ENCODE data around the gene MOB1A.
"Not testable (repeated sequence)": the region's sequence is repeated elsewhere in the genome, so short reads cannot be mapped to it uniquely, and the experiment has no call there.

MOB1A gene

GRCh38 chr2:74147727-74148456, 30.8 kb downstream of the MOB1A start, which contains the start of gene BOLA3:
BOLA3 (minus strand) TSS chr2:74147912; CDS start chr2:74147874, 38 bp downstream.
- DNase-seq, result peak; percentile 83

GRCh38 chr2:74146929-74147726, 31.6 kb downstream of the MOB1A start:
- no peak for DNase-seq

- DNase-seq, result peak; percentile 9
Measured at GRCh38 chr2:74142340-74142739, 36.3 kb downstream of the MOB1A start.

DNA sequence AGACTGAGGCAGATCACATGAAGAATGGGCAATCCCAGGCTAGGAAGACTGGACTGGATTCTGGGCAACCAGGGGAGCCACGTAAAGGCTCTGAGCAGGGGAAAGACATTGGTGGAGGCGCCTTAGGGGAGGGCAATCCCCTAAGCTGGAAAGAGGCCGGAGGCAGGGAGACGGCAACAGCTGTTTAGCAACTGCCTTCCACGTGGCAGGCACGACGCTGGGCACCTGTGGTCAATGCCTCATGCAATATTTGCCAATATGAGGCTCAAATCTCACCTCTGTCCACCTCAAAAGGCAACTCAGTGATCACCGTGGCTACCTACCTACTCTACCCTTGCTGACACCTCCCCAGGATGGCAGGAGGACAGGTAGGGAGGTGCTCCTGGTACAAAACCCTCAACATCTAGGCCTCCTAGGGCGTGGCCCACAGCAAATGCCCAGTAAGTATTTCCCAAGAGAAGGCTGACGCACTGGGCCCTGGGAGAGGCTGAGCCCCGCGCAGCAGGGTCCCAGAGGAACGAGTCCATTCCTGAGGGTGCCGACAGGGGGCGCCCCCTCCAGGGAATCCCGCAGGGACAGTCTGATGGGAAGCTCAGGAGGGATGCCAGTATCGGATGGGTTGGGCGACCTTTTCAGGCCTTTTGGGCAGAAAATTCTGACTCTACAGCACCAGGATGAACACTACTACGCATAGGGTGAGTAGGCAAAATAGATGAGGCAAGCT, 39.9 kb downstream of the MOB1A start:
- DNase-seq, result no peak

- DNase-seq, result no peak
Measured at GRCh38 chr2:74137651-74138599, 40.8 kb downstream of the MOB1A start.

DNA sequence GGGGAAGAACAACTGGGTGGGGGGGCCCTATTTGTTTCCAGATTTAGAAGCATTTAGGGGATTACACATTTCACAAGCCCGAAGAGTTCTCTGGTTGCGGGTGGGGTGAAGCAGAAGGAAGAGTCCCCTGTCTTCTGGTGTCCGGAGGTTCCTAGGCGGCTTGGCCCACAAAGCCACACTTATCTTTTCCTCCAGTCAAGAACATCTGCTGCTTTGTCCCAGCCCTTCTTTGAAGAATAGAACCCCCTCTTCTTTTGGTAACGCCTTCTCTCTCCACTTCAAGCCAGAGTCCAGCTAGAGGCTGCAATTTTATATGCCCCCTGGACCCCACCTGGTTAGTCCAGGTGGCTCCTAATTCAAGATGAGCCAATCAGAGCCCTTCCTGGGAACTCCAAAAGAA, 46.8 kb downstream of the MOB1A start:
- DNase-seq, result no peak

DNA sequence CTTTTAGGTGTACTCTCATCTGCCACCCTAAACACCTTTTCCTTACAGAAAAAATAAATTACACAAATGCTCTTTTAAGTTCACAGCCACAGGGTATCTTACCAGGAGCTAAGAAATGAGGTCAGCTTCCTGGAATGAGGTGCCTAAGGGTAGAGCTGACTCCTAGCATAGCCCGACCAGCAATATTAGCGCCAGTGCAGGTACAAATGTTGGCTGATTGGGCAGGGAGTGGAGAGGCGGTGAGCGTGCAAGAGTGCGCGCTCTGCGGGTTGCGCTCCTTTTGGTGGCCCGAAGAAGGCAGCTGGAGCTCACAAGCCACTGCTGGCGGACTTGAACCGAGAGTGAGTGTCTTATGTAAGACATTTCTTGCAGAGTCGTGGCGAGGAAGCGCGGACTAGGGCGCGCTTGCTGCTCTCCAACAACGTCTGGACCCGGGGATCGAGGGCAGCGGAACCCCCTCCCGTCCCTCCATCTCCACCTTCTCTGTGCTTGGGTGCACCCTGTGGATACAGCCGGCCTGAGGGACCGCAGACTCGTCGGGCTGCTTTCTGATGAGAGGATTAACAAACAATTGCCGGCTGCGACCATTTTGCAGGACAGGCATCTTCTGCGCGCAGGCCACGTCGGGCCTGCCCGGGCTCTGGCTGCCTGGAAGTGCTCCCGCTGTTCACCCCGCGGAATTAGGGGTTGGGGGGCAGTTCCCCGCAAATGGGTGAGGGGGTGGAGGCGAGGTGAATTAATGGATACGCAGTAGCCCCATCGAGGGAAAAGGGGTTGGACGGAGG, 48.3 kb downstream of the MOB1A start:
- DNase-seq, result no peak

DNA sequence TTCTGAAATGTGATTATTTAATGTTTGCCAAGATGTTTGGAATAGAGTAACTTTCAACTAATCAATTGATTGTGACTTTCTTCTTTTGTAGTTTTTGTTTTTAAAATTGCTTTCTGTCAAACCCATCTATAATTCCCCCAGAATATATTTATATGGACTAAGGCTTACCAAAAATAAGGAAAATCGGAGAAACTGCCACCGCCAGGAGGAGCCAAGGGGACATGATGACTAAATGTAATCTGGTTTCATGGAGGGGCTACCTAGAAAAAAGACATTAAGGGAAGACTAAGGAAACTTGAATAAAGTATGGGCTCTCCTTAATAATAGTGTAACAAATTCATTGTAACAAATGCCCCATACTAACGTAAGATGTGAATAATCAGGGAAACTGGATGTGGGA, 50.5 kb downstream of the MOB1A start:
- no peak for DNase-seq

GRCh38 chr2:74123955-74124354, 54.7 kb downstream of the MOB1A start:
- DNase-seq, result not testable (repeated sequence)

DNA sequence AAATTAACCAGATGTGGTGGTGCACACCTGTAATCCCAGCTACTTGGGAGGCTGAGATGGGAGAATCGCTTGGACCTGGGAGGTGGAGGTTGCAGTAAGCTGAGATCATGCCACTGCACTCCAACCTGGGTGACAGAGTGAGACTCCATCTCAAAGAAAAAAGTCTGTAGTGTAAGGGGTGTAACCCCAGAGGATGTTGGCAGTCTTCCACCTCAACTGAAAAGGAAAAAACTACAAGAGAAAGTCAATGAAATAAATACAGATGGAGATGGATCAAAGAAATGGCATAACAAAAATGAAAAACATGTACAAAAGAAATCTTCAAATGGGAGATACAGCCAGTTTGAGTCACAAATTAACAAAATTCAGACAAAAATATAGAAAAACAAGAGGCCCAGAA, 56.8 kb downstream of the MOB1A start:
- not testable (repeated sequence) for DNase-seq

GRCh38 chr2:74119912-74120825, 58.5 kb downstream of the MOB1A start:
- peak; percentile 80 for DNase-seq

GRCh38 chr2:74119339-74119738, 59.3 kb downstream of the MOB1A start:
- DNase-seq, result no peak

DNA sequence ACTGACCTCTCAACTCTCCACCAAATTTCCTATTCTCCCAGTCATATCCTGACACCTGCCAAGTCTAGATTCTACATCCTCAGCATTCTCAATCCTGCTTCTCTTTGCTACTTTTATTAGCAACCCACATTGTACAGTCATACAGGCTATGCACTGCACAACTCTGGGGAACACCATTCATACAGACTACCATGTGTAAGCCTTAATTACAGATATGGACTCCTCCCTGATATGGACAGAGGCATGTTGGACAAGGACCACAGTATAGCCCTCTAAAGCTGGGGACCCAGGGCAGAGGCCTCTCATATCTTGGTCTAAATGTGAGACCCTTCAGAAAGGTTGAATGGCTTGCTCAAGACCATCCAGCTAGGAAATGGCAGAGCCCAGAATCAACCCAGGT, 67.3 kb downstream of the MOB1A start:
- DNase-seq, result no peak

DNA sequence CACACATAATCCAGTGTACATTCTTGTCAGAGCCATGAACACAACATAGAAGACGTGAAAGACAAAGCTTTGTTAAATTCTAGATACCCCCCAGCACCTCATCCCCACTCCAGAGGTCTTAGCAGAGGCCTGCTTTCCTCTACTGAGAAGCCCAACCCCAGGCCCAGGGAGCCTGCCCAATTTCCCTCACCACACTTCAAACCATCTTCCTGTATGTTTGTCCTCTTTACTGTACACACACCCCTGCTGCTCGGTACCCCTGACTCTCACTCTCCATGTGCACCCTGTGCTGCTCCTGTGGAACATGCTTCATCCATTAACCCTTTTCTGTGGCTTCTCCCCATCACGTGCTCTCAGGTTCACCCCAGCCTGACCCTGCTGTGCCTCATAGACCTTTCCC, 68.1 kb downstream of the MOB1A start:
- DNase-seq, result no peak

GRCh38 chr2:74109551-74109950, 69.1 kb downstream of the MOB1A start:
- no peak for DNase-seq

- DNase-seq, result no peak
Measured at GRCh38 chr2:74107071-74107470, 71.6 kb downstream of the MOB1A start.

DNA sequence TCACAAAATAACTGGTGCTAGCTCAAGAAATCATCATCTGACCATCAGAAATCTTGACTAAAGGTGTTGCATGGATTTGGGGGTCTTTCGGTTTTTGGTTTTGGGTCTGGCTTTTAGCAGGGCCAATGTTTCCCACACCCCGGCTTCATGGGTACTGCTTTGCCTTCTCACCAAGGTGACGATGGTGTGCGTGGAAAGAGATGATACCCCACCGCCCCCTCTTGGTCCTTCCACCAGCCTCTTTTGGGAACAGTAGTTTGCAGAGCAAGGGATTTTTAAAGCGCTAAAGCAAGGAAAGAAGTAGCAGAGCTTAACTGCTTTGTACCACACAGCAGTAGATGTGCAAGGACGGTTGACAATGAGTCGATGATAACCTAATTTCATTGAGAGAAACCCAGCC, 73.3 kb downstream of the MOB1A start:
- no peak for DNase-seq

- no peak for DNase-seq
Measured at GRCh38 chr2:74104839-74105238, 73.8 kb downstream of the MOB1A start.

- no peak for DNase-seq
Measured at GRCh38 chr2:74103763-74104162, 74.9 kb downstream of the MOB1A start.
